Measurements from ENCODE around the gene RNF222. TPM values are rescaled to one million over a fixed set of nuclear protein-coding genes. Genes with fewer than 3 reads are reported as not detected.

Gene RNF222
- total RNA-seq, 4 donors from 2014 or later, result not detected

- TF ChIP-seq POLR2A (IDR thresholded peaks at IDR 0.05), result no peak
- no peak for TF ChIP-seq CTCF (IDR thresholded peaks at IDR 0.05)
- TF ChIP-seq POLR2AphosphoS5 (IDR thresholded peaks at IDR 0.05), result no peak
- TF ChIP-seq EP300 (IDR thresholded peaks at IDR 0.05; ENCODE audit: low read depth), result no peak
- intact Hi-C loops (cut with DNase I; ENCODE audit: low total_unique reads) (no loop called here), in situ Hi-C loops (cut with MboI; ENCODE audit: low pct_ligation_motif_present in 1 of 4, low pct_unique_long_range_greater_than_20kb in 1 of 4, low sequenced_read_pairs in 3 of 4) (loop anchor here (5.0 to 25.0 kb wide), 3 partner anchors 324 to 331 kb away; partner anchors contain the start of gene CCDC42 (in 4 of the 4))
- Histone ChIP-seq H3K36me3 (no peaks in the 10 kb centered on the region), H3K4me3 (no peak overlapping the region), H3K4me1 (peaks cover 0 to 7% (median 0%) of the 10 kb centered on the region in 4 donors), H3K9me3 (no peaks in the 10 kb centered on the region), H3K27ac (no peak overlapping the region), H3K27me3 (peaks cover 14% of the 10 kb centered on the region)
- WGBS, 2 donors (ENCODE audit: low coverage in 1 of 2), result 72 to 80% methylated on average over 1 to 4 of the region's 4 CpGs
- DNase-seq, result no peak
Observed at GRCh38 chr17:8413328-8413727, 15.7 kb upstream of the RNF222 start.

- TF ChIP-seq EP300 (IDR thresholded peaks at IDR 0.05; ENCODE audit: low read depth), result no peak
- no peak for TF ChIP-seq CTCF (IDR thresholded peaks at IDR 0.05)
- TF ChIP-seq POLR2AphosphoS5 (IDR thresholded peaks at IDR 0.05), result no peak
- TF ChIP-seq POLR2A (IDR thresholded peaks at IDR 0.05), result no peak
- Histone ChIP-seq H3K4me3 (no peak overlapping the region), H3K4me1 (peaks cover 0 to 7% (median 2%) of the 10 kb centered on the region in 4 donors), H3K36me3 (no peaks in the 10 kb centered on the region), H3K9me3 (no peaks in the 10 kb centered on the region), H3K27ac (no peak overlapping the region), H3K27me3 (peaks cover 10% of the 10 kb centered on the region)
- no peak for DNase-seq
- intact Hi-C loops (cut with DNase I; ENCODE audit: low total_unique reads), result no loop called here
- in situ Hi-C loops (cut with MboI; ENCODE audit: low pct_ligation_motif_present in 1 of 4, low pct_unique_long_range_greater_than_20kb in 1 of 4, low sequenced_read_pairs in 3 of 4), result loop anchor here (5.0 to 25.0 kb wide), 3 partner anchors 325 to 333 kb away; partner anchors contain the start of gene CCDC42 (in 4 of the 4)
- 56 to 79% methylated on average over 4 to 5 of the region's 5 CpGs for WGBS, 2 donors (ENCODE audit: low coverage in 1 of 2)
Observed at GRCh38 chr17:8412089-8412488, 14.5 kb upstream of the RNF222 start.

- H3K36me3 ChIP-seq, result no peaks in the 10 kb centered on the region
- H3K4me3 ChIP-seq, result no peak overlapping the region
- 57 to 91% methylated on average over 1 of the region's 1 CpG for WGBS, 2 donors (ENCODE audit: low coverage in 1 of 2)
- in situ Hi-C loops (cut with MboI; ENCODE audit: low pct_ligation_motif_present in 1 of 4, low pct_unique_long_range_greater_than_20kb in 1 of 4, low sequenced_read_pairs in 3 of 4) (loop anchor here (5.0 to 25.0 kb wide), 3 partner anchors 326 to 334 kb away; partner anchors contain the start of gene CCDC42 (in 4 of the 4)), intact Hi-C loops (cut with DNase I; ENCODE audit: low total_unique reads) (no loop called here)
- H3K27ac ChIP-seq, result no peak overlapping the region
- H3K9me3 ChIP-seq, result no peaks in the 10 kb centered on the region
- H3K27me3 ChIP-seq, result peaks cover 7% of the 10 kb centered on the region
- peaks cover 0 to 7% (median 2%) of the 10 kb centered on the region in 4 donors for H3K4me1 ChIP-seq
- DNase-seq, result no peak
- TF ChIP-seq CTCF (IDR thresholded peaks at IDR 0.05), result no peak
- no peak for TF ChIP-seq EP300 (IDR thresholded peaks at IDR 0.05; ENCODE audit: low read depth)
- no peak for TF ChIP-seq POLR2A (IDR thresholded peaks at IDR 0.05)
- no peak for TF ChIP-seq POLR2AphosphoS5 (IDR thresholded peaks at IDR 0.05)
Observed at GRCh38 chr17:8410883-8411238, 13.2 kb upstream of the RNF222 start.

GRCh38 chr17:8409966-8410882 lies 12.6 kb upstream of the RNF222 start:
- intact Hi-C loops (cut with DNase I; ENCODE audit: low total_unique reads), result loop anchor here (5.0 kb wide), 1 partner anchor 337 kb away; no protein-coding TSS in a partner anchor
- no peaks in the 10 kb centered on the region for H3K9me3 ChIP-seq
- peaks cover under 1% of the 10 kb centered on the region for H3K27me3 ChIP-seq
- peak in 1 of 3 donors; percentile 30 for TF ChIP-seq POLR2AphosphoS5 (IDR thresholded peaks at IDR 0.05)
- no peak for TF ChIP-seq EP300 (IDR thresholded peaks at IDR 0.05; ENCODE audit: low read depth)
- no peak for TF ChIP-seq POLR2A (IDR thresholded peaks at IDR 0.05)
- peak; percentile 84 to 87 (median 86) for TF ChIP-seq CTCF (IDR thresholded peaks at IDR 0.05)
- in situ Hi-C loops (cut with MboI; ENCODE audit: low pct_ligation_motif_present in 1 of 4, low pct_unique_long_range_greater_than_20kb in 1 of 4, low sequenced_read_pairs in 3 of 4), result loop anchor here (5.0 to 25.0 kb wide), 3 partner anchors 327 to 335 kb away; partner anchors contain the start of gene CCDC42 (in 4 of the 4)
- 12 to 18% methylated on average over 12 to 19 of the region's 19 CpGs for WGBS, 2 donors (ENCODE audit: low coverage in 1 of 2)
- no peak overlapping the region for H3K27ac ChIP-seq
- peaks cover 0 to 7% (median 2%) of the 10 kb centered on the region in 4 donors for H3K4me1 ChIP-seq
- no peaks in the 10 kb centered on the region for H3K36me3 ChIP-seq
- H3K4me3 ChIP-seq, result no peak overlapping the region
- DNase-seq, result peak; percentile 91

Measured in transverse colon (tissue), 4 donors.